ENCODE results near the gene CFDP1. TPM values are rescaled to one million over a fixed set of nuclear protein-coding genes. Genes with fewer than 3 reads are reported as not detected.
"Not testable (repeated sequence)": the region's sequence is repeated elsewhere in the genome, so short reads cannot be mapped to it uniquely, and the experiment has no call there.

CFDP1 gene
- total and polyA plus RNA-seq, 8 donors = 25.8 to 126 (median 60.7) TPM; not detected in 1

DNA sequence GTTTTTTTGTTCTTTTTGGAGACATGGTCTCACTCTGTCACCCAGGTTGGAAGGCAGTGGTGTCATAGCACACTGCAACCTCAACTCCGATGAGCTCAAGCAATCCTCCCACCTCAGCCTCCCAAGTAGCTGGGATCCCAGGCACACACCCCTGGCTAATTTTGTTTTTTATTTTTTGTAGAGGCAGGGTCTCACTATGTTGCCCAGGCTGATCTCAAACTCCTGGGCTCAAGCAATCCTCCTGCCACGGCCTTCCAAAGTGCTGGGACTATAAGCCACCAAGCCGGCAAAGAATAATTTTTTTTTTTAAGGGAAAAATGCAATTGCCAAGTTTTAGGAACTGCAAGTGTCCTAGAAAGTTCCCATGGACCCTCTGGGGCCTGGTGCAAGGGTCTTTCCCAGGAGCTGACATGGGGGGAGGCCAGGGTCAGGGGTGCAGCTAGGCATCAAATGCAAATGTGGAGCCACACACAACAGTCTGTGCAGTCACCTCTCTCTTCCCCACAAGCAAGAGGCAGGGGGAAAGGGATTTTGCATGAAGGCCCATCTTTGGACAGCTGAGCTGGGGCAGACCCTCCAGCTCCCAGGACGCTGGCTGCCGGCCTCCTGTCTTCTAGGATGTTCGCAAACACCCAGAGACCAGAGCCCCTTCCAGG, 161.7 kb downstream of the CFDP1 start:
- no peaks in the 10 kb centered on the region for H3K36me3 ChIP-seq
- TF ChIP-seq EP300 (IDR thresholded peaks at IDR 0.05) (no peak), CTCF (IDR thresholded peaks at IDR 0.05) (no peak), POLR2A (IDR thresholded peaks at IDR 0.05) (no peak), POLR2AphosphoS5 (IDR thresholded peaks at IDR 0.05) (no peak)
- no peaks in the 10 kb centered on the region for H3K9me3 ChIP-seq
- peaks cover 1 to 18% (median 12%) of the 10 kb centered on the region in 4 donors for H3K4me1 ChIP-seq
- WGBS, 5 donors = 76 to 87% (median 84%) methylated on average over 6 of the region's 6 CpGs
- no peak overlapping the region for H3K27ac ChIP-seq
- intact Hi-C loops (cut with DNase I; ENCODE audit: low total_unique reads) = no loop called here
- H3K27me3 ChIP-seq = peaks cover 0 to 10% (median 0%) of the 10 kb centered on the region in 3 donors
- H3K4me3 ChIP-seq = no peak overlapping the region
- no peak for DNase-seq

- H3K27ac ChIP-seq; DNase-seq; H3K4me3 ChIP-seq; H3K36me3 ChIP-seq; intact Hi-C loops (cut with DNase I; ENCODE audit: low total_unique reads); H3K9me3 ChIP-seq: not testable (repeated sequence)
- H3K4me1 ChIP-seq = peaks cover 10 to 31% (median 28%) of the 10 kb centered on the region in 4 donors
- WGBS, 5 donors = 49 to 91% (median 80%) methylated on average over 9 of the region's 9 CpGs
- peaks cover 0 to 32% (median 7%) of the 10 kb centered on the region in 3 donors for H3K27me3 ChIP-seq
These were observed 163.9 kb downstream of the CFDP1 start for GRCh38 chr16:75269358-75269757.

DNA sequence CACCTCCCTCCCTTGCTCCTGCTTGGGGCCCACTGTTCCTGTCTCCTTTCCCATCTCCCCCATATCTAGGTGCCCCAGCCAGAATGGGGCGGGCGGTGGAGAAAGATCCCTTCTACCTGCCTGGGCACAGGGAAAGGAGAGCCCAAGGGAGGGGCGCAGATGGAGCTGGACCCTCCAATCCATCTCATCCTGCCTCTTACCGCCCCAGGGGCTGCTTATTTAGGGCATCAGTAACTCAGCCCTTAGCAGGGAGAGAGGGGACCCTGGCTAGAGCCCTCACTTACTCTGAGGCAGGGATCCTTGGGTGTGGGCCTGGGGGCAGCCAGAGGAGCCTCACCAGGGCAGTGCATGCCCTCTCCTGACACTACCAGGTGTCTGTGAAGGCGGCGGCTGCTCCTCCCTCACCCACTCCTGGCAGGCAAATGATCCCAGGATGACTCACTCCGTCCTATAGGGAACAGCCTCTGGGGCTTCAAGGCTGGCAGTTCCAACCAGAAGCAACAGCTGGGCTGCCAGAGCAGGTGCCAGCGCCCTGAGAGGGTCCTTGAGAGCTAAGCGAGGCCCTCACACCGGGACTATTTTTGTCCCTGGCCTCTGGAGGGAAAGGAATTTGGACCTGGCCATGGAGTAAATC, 165.6 kb downstream of the CFDP1 start:
- TF ChIP-seq POLR2AphosphoS5 (IDR thresholded peaks at IDR 0.05) (peak in 1 of 3 donors; percentile 69), POLR2A (IDR thresholded peaks at IDR 0.05) (no peak)
- H3K4me1 ChIP-seq = peaks cover 26 to 47% (median 45%) of the 10 kb centered on the region in 4 donors
- no peak overlapping the region for H3K4me3 ChIP-seq
- DNase-seq = peak; percentile 65 to 77
- H3K27me3 ChIP-seq = peaks cover 0 to 37% (median 7%) of the 10 kb centered on the region in 3 donors
- intact Hi-C loops (cut with DNase I; ENCODE audit: low total_unique reads) = no loop called here
- H3K9me3 ChIP-seq = no peaks in the 10 kb centered on the region
- WGBS, 5 donors = 63 to 71% (median 65%) methylated on average over 8 to 10 of the region's 10 CpGs
- peak overlapping the region in 2 of 5 donors; percentile 35 to 38 for H3K27ac ChIP-seq
- no peaks in the 10 kb centered on the region for H3K36me3 ChIP-seq

DNA sequence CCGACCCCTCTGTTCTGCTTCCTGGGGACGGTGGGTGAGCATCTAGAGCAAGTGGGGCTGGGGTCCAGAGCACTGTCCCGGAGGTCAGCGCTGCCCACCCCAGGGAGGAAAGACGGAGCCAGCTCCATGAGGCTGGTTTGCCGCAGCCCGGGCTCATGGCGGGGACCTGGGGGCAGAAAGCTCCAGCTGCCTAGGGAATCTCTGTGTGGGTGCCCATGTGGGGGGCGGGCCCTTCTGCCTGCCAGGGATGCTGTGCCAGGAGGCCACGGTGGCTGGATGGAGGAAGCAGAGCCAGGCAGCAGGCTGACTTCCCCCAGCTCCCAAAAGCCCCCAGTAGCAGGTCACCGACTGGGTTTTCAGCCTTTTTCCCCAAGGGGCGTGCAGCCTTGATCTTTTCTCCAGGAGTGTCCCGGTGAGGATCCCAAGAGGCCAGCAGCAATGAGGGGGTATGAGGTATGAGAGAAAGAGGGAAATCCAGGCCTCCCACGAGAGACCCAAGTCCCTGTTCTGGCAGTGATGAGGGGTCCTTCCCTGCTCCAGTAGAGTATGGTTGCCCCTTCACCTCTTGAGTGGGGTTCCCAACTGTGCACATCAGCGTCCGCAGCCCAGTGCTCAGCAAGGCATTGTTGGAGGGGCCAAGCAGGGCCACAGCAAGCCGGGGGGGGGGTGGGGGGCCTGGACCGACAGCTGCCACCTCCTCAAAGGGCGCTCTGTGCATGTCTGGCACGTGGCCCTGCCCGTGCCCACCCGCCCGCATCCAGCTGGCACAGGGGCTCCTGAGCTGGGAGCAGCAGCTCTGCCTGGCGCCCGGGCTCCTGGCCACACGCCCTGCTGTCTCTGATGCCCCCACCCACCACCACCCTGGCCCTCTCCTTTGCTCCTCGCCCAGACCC, 166.3 kb downstream of the CFDP1 start:
- peak in 1 of 2 donors; percentile 54 for DNase-seq

More for the DNA sequence above, 166.3 kb downstream of the CFDP1 start:
- H3K27me3 ChIP-seq = peaks cover 0 to 37% (median 7%) of the 10 kb centered on the region in 3 donors
- 83 to 86% (median 84%) methylated on average over 14 to 27 of the region's 27 CpGs for WGBS, 5 donors
- peaks cover 34 to 55% (median 52%) of the 10 kb centered on the region in 4 donors for H3K4me1 ChIP-seq
- intact Hi-C loops (cut with DNase I; ENCODE audit: low total_unique reads) = no loop called here
- no peak for TF ChIP-seq CTCF (IDR thresholded peaks at IDR 0.05)
- TF ChIP-seq EP300 (IDR thresholded peaks at IDR 0.05) = no peak
- TF ChIP-seq POLR2AphosphoS5 (IDR thresholded peaks at IDR 0.05) = no peak
- TF ChIP-seq POLR2A (IDR thresholded peaks at IDR 0.05) = no peak
- H3K9me3 ChIP-seq = no peaks in the 10 kb centered on the region
- no peaks in the 10 kb centered on the region for H3K36me3 ChIP-seq
- H3K4me3 ChIP-seq = peak overlapping the region in 1 of 4 donors; percentile 98
- peak overlapping the region in 3 of 5 donors; percentile 95 to 96 (median 96) for H3K27ac ChIP-seq
